ENCODE measurements around the gene C2CD4C. TPM values are rescaled to one million over a fixed set of nuclear protein-coding genes. Genes with fewer than 3 reads are reported as not detected.
A peak's percentile ranks its signal among the peaks of the same experiment; 100 is the strongest.

Gene C2CD4C
- 5.7 TPM for total RNA-seq

- intact Hi-C loops (cut with DNase I), result no loop called here
- Histone ChIP-seq H3K27me3 (peaks cover 14% of the 10 kb centered on the region), H3K9me3 (no peaks in the 10 kb centered on the region), H3K36me3 (no peaks in the 10 kb centered on the region), H3K4me1 (peaks cover 10 to 15% of the 10 kb centered on the region in 2 donors), H3K4me3 (peak within 1 kb of the TSS; percentile 57 to 65), H3K27ac (no peak within 1 kb of the TSS)
- TF ChIP-seq, protein P1, sequence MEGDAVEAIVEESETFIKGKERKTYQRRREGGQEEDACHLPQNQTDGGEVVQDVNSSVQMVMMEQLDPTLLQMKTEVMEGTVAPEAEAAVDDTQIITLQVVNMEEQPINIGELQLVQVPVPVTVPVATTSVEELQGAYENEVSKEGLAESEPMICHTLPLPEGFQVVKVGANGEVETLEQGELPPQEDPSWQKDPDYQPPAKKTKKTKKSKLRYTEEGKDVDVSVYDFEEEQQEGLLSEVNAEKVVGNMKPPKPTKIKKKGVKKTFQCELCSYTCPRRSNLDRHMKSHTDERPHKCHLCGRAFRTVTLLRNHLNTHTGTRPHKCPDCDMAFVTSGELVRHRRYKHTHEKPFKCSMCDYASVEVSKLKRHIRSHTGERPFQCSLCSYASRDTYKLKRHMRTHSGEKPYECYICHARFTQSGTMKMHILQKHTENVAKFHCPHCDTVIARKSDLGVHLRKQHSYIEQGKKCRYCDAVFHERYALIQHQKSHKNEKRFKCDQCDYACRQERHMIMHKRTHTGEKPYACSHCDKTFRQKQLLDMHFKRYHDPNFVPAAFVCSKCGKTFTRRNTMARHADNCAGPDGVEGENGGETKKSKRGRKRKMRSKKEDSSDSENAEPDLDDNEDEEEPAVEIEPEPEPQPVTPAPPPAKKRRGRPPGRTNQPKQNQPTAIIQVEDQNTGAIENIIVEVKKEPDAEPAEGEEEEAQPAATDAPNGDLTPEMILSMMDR (IDR thresholded peaks at IDR 0.05), result no peak
- DNase-seq (ENCODE audit: low spot score in 2 of 2), result peak in 1 of 2 donors; percentile 60
These were observed at the start of gene C2CD4C for GRCh38 chr19:408902-409515. Gene C2CD4C, minus strand, starts transcription at chr19:409147. Its CDS starts 786 bp downstream, at chr19:408361.

DNA sequence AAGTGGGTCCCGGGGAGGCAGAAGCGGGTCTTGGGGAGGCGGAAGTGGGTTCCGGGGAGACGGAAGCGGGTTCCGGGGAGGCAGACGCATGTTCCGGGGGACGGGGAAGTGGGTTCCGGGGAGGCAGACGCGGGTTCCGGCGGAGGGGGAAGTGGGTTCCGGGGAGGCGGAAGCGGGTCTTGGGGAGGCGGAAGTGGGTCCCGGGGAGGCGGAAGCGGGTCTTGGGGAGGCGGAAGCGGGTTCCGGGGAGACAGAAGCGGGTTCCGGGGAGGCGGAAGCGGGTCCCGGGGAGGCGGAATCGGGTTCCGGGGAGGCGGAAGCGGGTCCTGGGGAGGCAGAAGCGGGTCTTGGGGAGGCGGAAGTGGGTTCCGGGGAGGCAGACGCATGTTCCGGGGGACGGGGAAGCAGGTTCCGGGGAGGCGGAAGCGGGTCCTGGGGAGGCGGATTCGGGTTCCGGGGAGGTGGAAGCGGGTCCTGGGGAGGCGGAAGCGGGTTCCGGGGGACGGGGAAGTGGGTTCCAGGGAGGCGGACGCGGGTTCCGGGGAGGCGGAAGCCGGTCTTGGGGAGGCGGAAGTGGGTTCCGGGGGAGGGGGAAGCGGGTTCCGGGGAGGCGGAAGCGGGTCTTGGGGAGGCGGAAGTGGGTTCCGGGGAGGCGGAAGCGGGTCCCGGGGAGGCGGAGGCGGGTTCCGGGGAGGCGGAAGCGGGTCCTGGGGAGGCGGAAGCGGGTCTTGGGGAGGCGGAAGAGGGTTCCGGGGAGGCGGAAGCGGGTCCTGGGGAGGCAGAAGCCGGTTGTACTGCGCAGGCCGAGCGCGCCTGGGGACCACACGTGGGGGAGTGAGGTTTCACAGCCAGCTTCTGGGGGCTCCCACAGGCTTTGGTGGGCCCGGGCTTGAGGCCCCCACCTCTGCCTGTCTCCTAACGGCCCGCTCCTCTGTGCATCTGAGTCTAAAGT lies 49.4 kb upstream of the C2CD4C start:
- intact Hi-C loops (cut with DNase I), result no loop called here
- DNase-seq (ENCODE audit: low spot score in 2 of 2), result no peak
- no peaks in the 10 kb centered on the region for H3K36me3 ChIP-seq

DNA sequence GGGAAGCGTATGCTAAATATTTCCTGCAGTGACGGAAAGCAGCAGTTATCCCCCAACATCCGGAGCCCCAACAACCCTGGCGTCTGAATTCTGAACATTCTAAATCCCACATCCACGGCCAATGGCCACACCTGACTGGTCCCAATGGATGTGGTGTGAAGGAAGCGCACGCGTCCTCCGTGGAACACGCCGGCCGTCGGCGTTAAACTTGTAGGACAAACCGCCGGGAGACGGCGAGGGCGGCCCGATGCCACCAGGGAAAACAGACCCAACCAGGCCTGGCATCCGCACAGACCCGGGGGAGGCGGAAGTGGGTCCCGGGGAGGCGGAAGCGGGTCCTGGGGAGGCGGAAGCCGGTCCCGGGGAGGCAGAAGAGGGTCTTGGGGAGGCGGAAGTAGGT lies 48.7 kb upstream of the C2CD4C start:
- Histone ChIP-seq H3K4me3 (no peak overlapping the region), H3K36me3 (no peaks in the 10 kb centered on the region), H3K4me1 (peaks cover 0 to 4% of the 10 kb centered on the region in 2 donors), H3K27me3 (no peaks in the 10 kb centered on the region), H3K27ac (no peak overlapping the region), H3K9me3 (no peaks in the 10 kb centered on the region)
- no peak for DNase-seq (ENCODE audit: low spot score in 2 of 2)
- intact Hi-C loops (cut with DNase I), result no loop called here
- TF ChIP-seq, protein P1 (IDR thresholded peaks at IDR 0.05), result no peak

More for the DNA sequence above, 49.4 kb upstream of the C2CD4C start:
- Histone ChIP-seq H3K27ac (no peak overlapping the region), H3K9me3 (no peaks in the 10 kb centered on the region), H3K4me1 (peaks cover 0 to 4% of the 10 kb centered on the region in 2 donors), H3K4me3 (no peak overlapping the region), H3K27me3 (no peaks in the 10 kb centered on the region)
- TF ChIP-seq, protein P1 (IDR thresholded peaks at IDR 0.05), result no peak

DNA sequence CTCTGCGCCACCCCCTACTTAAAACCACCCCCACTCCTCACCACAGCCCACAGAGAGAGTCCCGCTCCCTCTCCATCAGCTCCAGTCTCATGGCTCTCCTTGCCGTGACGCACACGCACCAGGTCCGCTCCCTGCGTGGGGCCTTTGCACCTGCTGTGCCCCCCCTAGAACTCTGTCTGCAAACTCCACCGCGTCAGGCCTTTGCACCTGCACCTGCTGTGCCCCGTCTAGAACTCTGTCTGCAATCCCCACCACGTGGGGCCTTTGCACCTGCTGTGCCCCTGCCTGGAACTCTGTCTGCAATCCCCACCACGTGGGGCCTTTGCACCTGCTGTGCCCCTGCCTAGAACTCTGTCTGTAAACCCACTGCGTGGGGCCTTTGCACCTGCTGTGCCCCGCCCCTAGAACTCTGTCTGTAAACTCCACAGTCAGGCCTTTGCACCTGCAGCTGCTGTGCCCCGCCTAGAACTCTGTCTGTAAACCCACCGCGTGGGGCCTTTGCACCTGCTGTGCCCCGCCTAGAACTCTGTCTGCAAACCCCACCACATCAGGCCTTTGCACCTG lies 47.7 kb upstream of the C2CD4C start:
- Histone ChIP-seq H3K4me1 (peaks cover 0 to 4% of the 10 kb centered on the region in 2 donors), H3K9me3 (no peaks in the 10 kb centered on the region), H3K27me3 (no peaks in the 10 kb centered on the region), H3K36me3 (no peaks in the 10 kb centered on the region), H3K4me3 (no peak overlapping the region), H3K27ac (no peak overlapping the region)
- TF ChIP-seq, protein P1 (IDR thresholded peaks at IDR 0.05), result no peak
- DNase-seq (ENCODE audit: low spot score in 2 of 2), result no peak
- intact Hi-C loops (cut with DNase I), result no loop called here

DNA sequence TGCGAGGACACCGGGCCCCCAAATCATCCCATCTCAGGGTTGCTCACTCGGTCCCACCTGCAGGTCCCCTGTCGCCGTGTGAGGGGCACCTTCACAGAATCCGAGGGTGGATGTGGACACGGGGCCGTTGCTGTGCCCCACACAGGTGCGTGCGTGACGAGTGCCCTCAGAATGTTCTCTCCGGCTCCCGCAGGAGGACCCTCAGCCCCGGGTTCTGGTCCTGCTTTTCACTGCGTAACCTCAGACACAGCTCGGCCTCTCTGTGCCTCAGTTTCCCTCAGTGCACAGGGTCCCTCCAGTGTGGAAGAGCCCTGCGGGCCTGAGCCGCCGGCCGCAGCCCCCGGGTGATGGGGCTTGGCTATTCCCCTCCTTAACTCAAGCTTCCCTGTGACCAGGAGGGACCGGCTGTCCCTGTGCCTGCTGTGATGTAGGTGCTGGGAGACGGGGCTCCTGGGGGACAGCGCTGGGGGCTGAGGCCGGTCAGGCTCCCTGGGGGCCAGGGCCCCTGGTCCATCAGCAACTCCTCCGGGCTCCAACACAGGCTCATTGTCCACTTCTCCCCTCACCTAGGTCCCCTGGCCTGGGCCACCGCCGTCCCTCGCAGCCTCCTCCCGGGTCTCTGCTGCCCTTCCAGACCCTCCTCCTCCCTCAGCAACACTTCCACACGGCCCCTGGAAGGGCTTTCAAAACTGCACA lies 47.1 kb upstream of the C2CD4C start:
- no peaks in the 10 kb centered on the region for H3K27me3 ChIP-seq
- H3K36me3 ChIP-seq, result no peaks in the 10 kb centered on the region
- H3K4me1 ChIP-seq, result peaks cover 0 to under 1% of the 10 kb centered on the region in 2 donors
- intact Hi-C loops (cut with DNase I), result no loop called here
- DNase-seq (ENCODE audit: low spot score in 2 of 2), result no peak
- TF ChIP-seq, protein P1 (IDR thresholded peaks at IDR 0.05), result no peak
- H3K27ac ChIP-seq, result no peak overlapping the region
- H3K9me3 ChIP-seq, result no peaks in the 10 kb centered on the region
- no peak overlapping the region for H3K4me3 ChIP-seq
